GM18499 (cell line): ENCODE data around the gene SLC6A1.

Experiments used
- ATAC-seq: cut with Tn5 transposase; IDR thresholded peaks from one replicate; pipeline ENCODE4 v1.9.1; 2021; ENCODE audit warnings: moderate number of reproducible peaks; ENCODE audit not compliant: insufficient read depth, unreplicated experiment

The SLC6A1 gene

DNA sequence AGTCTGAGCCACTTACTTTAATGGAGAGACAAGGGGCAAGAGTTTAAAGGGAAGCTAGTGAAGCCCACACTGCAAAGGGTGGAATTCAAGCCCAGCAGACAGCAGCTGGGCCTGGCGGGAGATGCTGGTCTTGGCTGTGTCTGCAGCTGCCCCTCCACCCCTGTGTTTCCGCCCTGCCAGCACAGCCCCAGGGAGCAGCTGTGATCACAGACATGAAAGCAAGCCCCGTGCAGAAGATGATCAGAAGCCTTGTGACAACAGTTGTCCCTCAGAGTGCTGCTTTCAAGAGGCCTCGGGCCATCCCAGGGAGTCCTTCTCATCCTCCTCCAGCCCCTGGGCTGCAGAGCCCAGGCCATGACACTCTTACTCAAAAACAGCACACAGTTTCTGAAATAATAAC lies 24.1 kb upstream of the SLC6A1 start:
- no peak for ATAC-seq

DNA sequence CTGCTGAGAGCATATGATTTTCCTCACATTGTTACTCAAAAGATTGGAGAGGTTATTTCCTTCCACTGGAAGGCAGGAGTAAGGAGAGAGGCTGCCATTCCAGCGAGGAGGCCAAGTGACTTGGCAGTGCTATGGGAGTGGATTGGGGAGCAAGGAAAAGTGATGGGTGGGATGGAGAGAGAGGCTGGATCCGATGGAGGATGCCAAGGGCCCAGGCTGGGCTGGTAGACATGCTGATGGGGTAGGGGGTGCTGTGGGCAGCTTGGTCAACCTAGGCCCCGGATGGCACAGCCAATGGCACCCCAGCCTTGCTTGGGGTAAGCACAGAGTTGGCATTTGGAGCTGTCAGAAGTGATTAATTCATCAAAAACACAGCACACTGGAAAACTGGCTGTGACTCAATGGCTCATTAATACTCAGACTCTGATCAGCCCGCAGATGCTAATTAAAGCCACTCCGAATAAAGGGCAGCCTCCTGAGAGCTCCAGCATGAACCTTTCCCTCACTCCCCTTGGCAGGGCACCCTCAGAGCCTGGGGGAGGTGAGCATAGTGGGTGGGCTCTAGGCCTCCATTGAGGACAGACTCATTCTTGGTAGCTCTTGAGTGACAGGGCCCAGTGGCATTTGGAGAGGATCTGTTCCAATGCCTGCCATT lies 22.1 kb upstream of the SLC6A1 start:
- no peak for ATAC-seq

DNA sequence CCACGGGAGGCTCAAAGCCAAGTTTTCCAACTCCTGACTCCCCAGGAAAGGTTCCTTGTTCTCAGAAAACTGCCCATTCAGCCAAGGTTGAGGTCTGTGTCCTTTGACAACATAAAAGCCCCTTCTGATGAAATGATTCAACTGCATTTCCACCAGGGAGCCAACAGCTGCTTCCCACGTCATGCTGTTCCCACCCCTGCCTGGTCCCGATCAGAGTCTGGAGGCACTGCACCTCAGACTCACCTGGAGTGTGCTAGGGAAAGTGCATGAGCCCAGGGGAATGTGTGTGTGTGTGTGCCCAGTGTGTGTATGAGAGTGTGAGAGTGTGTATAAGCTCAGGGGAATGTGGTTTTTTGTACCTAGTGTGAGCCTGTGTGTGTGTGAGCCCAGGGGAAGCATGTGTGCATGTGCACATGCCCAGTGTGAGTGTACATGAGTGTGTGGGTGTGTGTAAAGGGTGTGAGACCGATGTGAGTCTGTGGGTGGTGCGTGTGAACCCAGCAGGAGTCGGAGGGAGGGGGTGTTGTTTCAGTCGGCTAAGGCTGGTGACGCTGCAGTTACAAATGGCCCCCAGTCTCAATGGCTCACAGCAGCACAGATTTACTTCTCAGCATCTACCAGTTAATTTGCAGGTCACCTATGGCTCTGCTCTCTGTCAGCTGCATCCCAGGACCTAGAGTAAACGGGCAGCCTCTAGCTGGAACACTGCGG lies 20.3 kb upstream of the SLC6A1 start:
- ATAC-seq: no peak

DNA sequence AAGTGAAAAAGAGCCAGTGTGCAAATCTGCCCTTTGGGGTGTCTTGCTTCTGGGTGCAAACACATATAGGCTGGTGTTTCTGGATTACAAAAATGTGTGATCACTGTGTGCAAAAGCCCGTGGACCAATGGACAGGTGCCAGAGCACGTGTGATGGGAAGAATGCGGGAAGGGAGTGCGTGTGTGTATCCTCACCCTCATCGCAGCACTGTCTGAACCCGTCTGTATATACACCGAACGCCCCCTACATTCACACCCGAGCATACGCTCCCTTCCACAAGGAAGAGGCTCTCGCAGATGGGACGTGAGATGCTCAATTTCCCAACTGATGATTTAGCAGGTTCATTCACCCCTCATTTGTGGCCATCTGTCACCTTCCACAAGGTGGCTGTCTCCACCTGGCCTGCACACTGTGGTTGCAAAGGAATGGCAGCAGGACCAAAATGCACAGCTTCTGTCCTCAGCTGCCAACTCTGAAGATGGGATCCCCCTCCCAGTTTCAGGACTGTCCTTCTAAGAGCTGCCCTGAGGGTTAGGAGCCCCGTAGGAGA lies 19.4 kb upstream of the SLC6A1 start:
- no peak for ATAC-seq

DNA sequence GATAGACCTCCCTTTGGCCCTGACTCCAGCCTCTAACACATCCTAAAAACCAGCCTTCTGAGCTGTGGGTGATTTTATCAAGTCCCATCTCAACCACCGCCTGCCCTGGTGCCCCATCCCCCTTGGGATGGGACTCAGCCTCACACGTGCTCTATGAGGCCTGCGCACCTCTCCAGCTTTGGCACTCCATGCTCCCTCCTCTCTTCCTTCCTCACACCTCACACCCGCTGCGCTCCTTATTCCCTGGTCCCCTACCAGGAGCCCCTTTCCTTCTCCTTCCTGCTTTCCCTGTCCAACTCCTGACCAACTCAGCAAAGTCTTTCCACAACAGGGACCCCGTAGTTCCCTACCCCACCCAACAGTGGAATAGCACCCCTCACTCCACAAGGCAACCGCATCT lies 18.4 kb upstream of the SLC6A1 start:
- no peak for ATAC-seq

DNA sequence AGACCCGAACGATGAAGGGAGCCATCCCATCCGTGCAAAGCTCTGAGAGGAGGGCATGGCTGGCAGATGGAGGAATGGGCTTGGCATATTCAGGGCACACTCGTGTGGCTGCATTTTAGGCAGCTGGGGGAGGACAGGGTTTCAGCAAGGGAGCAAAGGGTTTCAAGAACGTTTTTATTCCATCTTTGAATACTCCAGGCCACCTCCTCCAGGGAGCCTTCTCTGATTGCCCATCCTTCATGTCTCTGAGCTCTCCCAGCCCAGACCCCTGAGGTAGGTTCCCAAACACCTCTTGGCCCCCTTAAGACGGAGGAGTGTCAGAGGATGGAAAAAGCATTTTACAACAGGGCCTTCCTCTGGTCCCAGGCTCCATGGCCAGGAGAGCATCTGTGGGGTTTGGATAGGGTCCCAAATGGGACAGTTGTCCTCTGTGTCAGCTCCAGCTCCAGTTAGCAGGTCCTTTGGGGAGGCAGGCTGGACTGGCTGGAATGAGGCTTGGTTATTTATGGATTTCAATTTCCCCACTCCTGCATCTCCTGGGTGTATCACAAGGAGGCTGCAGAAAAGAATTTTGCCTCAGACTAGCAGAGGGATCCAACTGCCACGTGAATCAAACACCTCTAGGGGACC lies 17.7 kb upstream of the SLC6A1 start:
- no peak for ATAC-seq

DNA sequence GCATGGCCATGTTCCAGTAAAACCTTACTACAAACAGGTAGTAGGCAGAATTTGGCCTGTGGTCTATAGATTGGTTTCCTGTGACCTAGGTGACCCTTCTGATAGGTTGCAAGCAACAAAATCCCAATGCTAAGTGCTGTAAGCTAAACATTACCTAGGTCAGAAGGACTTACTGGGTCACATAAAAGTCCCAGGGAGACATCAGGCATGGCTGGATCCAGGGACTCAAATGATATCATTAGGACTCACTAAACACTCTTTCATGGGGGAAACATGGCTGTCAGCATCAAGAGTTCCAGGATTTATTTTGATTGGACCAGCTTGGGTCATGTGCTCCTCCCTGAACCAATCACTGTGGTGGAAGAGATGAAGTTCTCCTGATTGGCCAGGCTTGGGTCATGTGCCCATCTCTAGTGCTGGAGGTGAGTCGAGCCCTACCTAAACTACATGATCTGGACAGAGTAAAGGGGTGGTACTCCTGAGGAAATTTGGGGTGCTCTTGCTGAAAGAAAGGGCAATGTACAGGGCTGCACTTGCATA lies 16.8 kb upstream of the SLC6A1 start:
- ATAC-seq: no peak

DNA sequence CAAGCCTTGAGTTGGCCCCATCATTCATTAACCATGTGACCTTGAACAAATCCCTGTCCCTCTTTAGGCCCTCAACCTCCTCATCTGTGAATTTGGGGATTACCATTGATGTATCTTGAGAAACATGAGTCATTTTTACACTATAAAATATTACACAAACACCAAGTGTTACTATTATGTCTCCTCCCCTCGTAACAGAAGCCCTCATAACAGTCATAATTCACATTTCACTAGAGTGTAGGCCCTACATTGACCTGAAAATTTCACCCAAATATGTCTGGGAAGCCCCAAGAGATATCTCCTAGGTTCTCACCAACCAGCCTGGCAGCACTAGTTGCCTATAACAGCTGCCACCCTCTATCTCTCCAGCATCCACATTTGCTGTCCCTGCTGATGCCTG lies 15.8 kb upstream of the SLC6A1 start:
- no peak for ATAC-seq

DNA sequence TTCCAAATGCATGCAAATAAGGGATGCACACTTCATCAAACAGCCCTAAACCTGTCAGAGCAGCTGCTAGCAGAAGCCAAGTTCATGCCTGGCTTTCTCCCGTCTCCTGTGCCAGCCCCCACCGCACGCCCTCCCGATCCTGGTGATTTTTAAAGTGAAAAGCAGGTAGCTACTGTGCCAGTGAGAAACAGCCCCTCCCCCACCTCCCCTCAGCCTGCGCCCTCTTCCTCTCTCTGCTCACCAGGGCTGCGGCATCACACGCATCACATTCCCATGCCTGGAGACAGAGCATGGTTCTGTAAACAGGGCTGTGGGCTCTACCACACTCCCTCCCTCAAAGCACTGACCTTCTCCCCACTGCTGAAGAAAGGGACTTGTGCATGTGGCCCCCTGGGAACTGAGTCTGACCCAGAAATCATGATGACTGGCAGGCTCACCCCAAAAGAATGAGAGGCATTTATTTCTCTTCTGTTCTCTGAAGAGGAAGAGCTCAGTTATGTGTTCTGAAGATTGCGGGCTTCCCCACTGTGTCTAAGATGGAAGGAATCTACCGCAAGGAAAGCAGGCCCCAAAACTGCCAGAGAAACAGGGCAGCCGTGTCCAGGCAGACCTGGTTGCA lies 14.5 kb upstream of the SLC6A1 start:
- no peak for ATAC-seq

DNA sequence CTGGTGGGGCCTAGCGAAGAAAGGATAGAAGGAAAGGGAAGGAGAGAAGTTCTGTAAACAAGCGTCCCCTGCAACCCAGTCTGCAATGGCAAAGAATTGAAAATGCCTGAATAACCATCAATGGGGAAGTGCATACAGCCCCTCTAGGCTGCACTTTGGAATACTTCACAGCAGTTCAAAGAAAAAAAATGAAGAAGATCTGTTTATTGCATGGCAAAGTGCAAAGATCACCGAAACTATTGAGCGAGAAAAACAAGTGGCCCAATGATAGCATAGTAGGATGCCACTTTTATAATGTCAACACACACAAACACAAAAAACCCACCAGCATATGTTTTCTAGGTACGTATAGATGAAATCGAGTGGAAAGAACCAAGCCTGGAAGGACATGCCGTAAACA lies 13.6 kb upstream of the SLC6A1 start:
- no peak for ATAC-seq

DNA sequence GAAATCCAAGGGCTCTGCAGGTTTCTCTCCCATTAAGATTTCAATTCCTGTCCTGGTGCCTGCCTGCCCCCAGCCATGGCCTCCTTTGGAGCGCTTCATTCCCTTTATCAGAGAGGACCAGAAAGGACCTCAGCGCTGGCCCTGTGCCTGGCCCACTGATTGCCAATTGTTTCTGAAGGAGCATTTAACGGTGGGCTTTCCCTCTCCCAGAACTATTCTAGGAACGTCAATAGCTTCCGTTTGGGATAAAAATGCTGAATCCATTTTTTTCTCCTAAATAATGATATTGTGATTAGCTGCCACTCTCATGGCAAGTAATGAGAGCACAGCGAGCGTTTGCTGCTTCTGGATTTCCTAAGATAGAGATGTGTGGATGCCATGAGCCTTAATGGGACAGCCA lies 12.2 kb upstream of the SLC6A1 start:
- ATAC-seq: no peak

DNA sequence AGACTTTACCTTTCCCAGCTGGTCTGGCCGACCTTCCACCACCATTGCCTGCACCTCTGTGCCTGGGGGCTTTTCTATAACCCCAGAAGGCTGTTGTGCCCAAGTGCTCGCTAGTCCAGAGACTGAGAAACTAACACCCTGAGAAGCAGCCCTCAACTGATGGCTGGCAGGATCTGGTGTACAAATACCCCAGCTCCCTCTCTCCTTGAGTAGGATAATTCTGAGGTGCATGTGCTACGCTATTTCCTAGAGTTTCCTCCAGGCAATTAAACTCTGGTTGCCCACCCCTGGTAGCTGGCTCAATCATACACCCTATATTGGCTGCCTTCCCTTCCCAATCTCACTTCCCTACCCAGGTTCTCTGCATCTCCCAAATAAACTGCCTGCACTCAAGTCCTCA lies 11.5 kb upstream of the SLC6A1 start:
- no peak for ATAC-seq

DNA sequence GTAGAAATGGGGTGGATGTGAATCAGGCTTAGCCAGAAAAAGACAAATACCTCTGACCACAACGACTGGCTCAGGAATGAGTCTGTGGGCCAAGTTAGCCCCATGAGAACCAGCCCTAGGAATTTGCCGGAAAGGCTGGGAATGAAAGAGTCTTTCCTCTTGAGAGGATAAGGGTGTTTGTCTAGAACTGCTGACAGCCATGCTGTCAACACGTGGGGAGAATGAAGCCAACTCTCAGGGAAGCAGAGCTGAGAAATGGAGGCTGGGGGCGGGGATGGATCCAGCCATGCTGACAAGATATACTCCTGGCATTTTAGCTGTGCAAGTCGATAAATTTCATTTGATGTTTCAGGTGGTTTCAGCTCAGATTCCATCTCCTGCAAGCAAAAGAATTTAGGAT lies 10.6 kb upstream of the SLC6A1 start:
- ATAC-seq: no peak

DNA sequence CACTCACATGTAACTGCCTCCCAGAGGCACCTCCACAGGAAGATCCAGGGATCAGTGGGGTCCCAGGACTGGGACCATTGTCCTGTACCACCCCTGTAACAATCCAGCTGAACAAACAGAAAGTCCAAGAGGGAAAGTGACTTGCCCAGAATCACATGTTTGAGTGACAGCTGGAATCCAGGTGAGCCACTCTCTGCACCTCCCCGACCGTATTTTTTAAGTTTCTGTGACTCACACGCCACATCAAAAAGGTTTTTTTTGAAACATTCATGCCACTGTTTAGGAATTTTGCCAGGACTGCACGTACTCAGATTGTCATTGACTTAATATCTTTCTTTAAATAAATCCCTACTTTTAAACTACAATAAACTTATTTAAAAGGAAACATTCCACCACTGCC lies 9.8 kb upstream of the SLC6A1 start:
- no peak for ATAC-seq

DNA sequence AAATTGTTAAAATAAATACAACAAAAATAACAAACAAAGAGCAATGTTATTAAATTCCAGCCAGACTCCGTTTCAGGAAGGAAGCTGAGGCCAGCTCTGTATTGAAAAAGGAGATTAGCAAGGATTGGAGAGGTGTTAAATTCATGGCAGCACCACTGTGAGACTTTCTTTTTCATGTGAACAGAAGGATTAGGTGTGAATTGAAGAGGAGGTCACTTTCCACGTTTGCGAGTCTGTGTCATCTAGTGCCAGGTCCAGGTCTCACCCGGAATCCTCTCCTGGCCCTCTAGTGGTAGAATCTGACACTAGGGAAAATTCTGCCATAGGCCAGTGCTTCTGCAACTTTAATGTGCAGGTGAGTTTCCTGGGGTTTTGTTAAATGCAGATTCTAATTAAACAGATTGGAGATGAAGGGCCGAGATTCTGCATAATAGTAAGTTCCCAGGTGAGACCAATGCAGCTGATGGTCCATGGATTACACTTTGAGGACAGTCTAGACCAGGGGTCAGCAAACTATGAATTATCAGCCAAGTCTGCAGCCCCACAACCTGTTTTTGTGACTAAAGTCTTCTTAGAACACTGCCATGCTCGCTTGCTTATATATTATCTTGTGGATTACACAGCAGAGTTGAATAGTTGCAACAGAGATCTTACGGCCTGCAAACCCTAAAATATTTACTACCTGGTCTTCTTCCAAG lies 9.2 kb upstream of the SLC6A1 start:
- no peak for ATAC-seq

DNA sequence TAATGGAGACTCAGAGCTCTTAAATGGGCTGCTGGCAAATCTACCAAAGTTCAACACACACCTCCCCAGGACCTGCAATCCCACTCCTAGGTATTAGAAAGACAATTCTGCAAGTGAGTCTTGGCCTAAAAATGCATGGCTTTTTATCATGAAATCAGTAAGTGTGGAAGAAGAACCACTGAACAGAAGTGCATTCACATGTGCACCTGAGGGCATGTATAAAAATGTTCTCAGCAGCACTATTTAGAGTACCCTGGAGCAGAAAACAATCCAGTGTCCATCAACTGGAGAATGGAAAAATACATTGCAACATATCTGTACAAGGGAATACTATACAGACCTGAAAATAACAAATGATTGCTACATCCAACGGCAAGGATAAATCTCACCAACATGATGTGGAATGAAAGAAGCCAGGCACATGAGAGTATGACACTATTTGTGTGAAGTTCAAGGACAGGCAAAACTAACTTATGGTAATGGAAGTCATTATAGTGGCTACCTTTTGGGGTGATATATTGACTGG lies 8.1 kb upstream of the SLC6A1 start:
- ATAC-seq: no peak

DNA sequence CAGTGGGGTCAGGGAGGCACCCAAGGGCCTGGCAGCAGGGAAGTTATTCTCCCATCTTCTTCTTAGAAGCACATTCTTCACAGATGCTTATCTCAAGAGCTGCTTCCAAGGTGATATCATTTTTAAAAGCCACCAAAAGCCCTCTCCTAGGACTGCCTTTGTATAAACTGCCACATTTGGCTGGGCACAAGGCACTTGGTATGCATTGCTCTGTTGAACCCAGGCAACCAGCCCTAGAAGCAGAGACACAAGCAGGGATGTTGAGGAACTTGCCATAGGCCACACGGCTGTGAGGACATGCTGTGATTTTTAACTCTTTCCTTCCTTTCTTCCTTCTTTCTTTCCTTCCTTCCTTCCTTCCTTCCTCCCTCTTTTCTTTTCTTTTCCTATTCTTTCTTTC lies 7.4 kb upstream of the SLC6A1 start:
- no peak for ATAC-seq

DNA sequence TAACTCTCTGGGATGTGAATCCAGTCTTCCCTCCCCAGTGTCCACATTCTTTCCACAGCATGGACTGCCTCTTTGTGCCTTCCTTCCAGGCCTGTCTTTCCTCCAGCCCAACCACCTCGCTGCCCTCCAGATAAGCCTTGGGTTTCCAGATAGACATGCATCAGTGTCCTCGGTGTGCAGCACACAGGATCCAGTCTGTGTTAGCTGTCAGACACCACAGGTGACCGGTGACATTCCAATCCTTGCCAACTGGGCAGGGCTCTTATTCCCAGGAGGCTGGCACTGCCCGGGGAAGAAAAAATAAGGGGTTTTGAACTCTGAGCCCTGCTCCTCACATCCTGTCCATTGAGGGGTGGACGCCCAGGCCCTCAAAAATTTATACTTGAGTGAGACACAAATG lies 6.0 kb upstream of the SLC6A1 start:
- ATAC-seq: no peak

DNA sequence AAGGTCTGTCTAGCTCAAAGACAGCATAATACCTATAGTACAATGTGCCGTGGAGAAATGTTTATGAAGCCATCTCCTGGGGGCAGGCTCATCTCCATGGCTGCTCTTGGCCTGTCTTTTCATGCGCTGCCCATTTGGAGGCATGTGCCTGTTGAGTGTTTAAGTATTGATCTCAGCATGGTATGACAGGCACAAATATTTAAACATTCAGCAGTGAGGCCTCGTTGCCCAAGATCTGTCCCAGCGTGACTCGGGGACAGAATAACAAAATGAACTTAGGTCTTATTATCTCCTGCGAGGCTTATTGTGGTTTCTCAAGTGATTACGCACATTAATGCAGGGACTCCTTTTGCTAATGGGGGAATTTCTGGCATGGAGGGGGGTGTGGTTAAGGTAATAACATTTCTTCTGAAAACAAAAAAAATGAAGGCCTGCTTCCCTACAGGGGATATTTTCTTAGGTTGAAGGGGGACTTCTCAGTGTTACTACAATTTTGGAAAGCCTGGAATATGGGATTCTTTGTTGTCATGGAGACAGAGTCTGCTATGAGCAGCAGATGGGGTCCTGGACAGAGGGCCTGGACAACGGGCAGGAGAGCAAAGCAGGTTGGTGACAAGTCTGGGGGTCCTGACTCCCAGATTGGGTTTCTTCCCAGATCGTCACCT lies 4.4 kb upstream of the SLC6A1 start:
- no peak for ATAC-seq
